GM12864 (cell line): Measurements from ENCODE around the gene SMG6.

Experiments
- DNase-seq: peaks from one replicate; pipeline ENCODE4 v3.0.0-alpha.2; 2011; ENCODE audit warnings: low read depth
- H3K4me3 ChIP-seq: 2 replicates; pipeline ENCODE4 v1.5.1; 2011; ENCODE audit warnings: mild to moderate bottlenecking, low read depth, low read length, control low read depth
- TF ChIP-seq, protein P1 (sequence below): IDR thresholded peaks from 2 replicates; pipeline ENCODE4 v1.5.1; 2011; ENCODE audit warnings: low read depth, mild to moderate bottlenecking, moderate library complexity, low read length, control low read depth, inconsistent platforms; ENCODE audit errors: missing control alignments

The SMG6 gene

DNA sequence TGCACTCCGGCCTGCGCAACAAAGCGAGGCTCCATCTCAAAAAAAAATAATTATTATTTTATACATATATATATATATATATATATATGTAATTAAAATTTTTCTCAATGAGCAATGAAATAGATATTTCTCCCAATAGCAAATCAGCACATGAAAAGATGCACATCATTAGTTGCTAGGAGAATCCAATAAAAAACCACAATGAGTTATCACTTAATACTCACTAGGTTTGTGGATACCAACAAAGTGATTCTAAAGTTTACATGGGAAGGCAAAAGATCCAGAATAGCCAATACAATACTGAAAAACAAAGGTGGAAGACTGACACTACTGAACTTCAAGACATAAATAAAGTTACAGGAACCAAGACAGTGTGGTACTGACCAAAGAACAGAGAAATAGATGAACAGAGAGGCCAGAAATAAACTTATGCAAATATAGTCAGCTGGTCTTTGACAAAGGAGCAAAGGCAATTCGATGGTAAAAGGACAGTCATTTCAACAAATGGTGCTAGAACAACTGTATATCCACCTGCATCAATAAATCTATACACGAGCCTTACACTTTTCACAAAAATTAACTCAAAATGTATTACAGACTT lies 13.6 kb downstream of the SMG6 start:
- peak; percentile 38 for DNase-seq
- TF ChIP-seq, protein P1, sequence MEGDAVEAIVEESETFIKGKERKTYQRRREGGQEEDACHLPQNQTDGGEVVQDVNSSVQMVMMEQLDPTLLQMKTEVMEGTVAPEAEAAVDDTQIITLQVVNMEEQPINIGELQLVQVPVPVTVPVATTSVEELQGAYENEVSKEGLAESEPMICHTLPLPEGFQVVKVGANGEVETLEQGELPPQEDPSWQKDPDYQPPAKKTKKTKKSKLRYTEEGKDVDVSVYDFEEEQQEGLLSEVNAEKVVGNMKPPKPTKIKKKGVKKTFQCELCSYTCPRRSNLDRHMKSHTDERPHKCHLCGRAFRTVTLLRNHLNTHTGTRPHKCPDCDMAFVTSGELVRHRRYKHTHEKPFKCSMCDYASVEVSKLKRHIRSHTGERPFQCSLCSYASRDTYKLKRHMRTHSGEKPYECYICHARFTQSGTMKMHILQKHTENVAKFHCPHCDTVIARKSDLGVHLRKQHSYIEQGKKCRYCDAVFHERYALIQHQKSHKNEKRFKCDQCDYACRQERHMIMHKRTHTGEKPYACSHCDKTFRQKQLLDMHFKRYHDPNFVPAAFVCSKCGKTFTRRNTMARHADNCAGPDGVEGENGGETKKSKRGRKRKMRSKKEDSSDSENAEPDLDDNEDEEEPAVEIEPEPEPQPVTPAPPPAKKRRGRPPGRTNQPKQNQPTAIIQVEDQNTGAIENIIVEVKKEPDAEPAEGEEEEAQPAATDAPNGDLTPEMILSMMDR: no peak

DNA sequence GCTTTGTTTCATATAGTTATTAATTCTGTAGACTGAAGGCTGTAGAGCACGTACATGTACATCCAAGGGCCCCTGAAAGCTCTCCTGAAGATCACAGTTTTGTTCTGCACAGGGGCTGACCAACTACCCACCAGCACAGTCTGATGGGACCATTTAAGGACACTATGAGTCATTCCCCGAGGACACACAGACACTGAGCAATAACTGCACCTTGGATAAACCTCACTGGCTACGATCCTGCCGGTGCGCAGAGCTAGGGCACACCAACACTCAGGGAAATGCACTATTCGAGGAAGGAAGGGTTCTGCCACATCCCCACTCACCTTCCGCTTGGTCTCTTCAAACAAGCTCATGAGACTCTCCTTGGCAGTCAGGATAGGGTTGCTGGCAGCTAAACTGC lies 20.3 kb downstream of the SMG6 start:
- H3K4me3 ChIP-seq: no peak overlapping the region
- TF ChIP-seq, protein P1: no peak
- DNase-seq: no peak

More for the DNA sequence above, 13.6 kb downstream of the SMG6 start:
- no peak overlapping the region for H3K4me3 ChIP-seq

DNA sequence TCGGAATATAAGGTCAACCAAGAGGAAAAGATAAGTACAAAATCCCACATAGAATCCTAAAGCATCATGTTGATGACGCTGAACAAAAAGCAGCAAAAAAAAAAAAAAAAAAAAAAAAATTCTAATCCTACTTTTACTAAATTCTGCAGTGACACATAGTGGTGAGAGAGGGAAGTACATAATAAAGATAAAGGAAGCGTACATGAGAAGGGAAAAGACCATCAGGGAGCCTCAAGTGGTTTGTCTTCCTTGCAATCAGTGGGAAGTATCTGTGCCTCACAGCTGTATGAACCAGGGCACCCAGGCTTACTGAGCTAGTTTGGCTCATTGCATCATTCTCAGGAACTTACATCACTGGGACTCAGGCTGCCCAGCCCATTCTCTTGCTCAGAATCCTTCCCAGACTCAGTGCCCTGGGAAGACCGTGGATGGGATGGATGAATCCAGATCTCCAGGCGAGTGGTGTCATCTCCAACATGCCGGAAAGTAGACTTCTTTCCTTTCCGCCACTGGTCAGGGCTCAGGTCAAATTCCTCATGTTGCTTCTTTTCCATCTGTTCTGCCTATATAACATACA lies 21.2 kb downstream of the SMG6 start:
- H3K4me3 ChIP-seq: no peak overlapping the region
- TF ChIP-seq, protein P1: peak; percentile 48
- peak; percentile 45 for DNase-seq

DNA sequence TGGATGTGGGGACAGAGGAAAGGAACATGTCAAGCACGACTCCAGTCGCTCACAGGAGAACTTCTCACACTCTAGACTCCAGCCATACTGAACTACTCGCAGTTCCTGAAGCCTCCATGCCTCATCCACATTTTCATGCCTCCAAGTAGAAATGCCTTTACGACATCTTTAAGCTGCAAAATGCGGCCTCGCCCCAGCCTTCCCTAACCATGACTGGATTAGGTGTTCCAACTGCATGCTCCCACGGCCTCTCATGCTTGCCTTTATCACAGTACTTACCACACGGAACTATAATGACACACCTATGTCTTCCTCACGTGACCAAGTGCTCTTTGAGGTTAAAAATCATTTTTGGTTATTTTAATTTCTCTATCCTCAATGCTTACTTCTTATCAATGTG lies 23.9 kb downstream of the SMG6 start:
- TF ChIP-seq, protein P1: no peak
- DNase-seq: no peak
- no peak overlapping the region for H3K4me3 ChIP-seq

DNA sequence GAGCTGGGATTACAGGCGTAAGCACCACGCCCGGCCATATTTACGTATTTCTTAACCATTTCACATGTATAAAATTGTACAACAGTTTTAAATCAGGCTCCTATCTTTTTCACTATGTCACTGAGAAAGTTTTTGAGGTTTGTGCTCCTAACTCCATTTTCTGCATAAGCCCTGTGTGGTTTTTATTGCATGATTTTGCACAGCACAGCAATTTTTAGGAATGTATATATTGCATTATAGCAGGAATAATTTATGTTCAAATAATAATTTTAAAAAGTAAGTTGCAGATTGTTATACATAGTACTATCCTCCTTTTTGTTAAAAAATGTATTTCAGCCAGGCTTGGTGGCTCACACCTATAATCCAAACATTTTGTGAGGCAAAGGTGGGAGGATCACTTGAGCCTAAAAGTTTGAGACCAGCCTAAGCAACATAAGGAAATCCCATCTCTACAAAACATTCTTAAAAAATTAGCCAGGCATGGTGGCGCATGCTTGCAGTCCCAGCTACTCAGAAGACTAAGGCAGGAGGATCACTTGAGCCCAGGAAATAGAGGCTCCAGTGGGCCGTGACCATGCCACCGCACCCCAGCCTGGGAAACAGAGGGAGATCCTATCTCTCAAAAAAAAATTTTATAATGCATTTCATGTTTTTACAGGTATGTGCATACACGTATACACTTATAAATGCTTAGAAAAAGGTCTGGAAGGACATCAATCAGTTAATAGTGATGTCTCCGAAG lies 26.0 kb downstream of the SMG6 start:
- TF ChIP-seq, protein P1: no peak
- no peak for DNase-seq
- H3K4me3 ChIP-seq: no peak overlapping the region

DNA sequence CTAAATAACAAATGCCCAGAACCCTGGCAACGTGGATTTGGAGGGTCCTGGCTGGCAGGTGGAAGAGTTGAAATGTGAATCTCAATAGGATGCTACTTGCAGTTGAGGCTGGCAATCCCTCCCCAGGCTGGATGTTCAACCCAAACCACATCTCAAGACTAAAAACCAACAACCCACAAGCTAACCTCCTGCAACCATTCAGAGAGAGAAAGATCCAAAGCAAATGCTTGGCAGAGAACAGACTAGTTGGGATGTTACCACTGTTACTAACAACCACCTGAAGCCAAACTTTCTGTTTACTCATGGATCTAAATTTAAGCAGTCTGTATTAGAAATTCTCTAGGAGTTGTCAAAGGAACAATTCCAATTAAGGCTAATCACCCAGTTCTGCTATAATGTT lies 27.9 kb downstream of the SMG6 start:
- TF ChIP-seq, protein P1: no peak
- H3K4me3 ChIP-seq: no peak overlapping the region
- no peak for DNase-seq
